Stimulated activated CD4-positive, alpha-beta T cell treated with anti-CD3 and anti-CD28 coated beads, Interleukin-1b, Interleukin-23, amount 100 ng/mL, for 1 hour (primary cell): ENCODE results near the gene CDH10.

Experiments
- DNase-seq, 2 donors: peaks; one replicate each; pipeline ENCODE4 v3.0.0-alpha.2; 2020; ENCODE audit warnings: low read depth in 2 of 2

CDH10 gene

GRCh38 chr5:24480952-24481351 lies 163.8 kb downstream of the CDH10 start:
- no peak for DNase-seq

- no peak for DNase-seq
Measured at GRCh38 chr5:24477958-24478357, 166.8 kb downstream of the CDH10 start.

GRCh38 chr5:24475101-24475500 lies 169.7 kb downstream of the CDH10 start:
- DNase-seq, result no peak

- DNase-seq, result no peak
Measured at GRCh38 chr5:24474685-24475084, 170.1 kb downstream of the CDH10 start.

- DNase-seq, result no peak
Measured at GRCh38 chr5:24472518-24472917, 172.3 kb downstream of the CDH10 start.

GRCh38 chr5:24444414-24444813 lies 200.4 kb downstream of the CDH10 start:
- DNase-seq, result no peak

GRCh38 chr5:24439465-24439864 lies 205.3 kb downstream of the CDH10 start:
- DNase-seq, result no peak
